GM10266 (cell line): Measurements from ENCODE around the gene ATP6V1B1.

ENCODE experiments used
- DNase-seq: peaks from one replicate; pipeline ENCODE4 v3.0.0; 2012; ENCODE audit errors: extremely low spot score
- TF ChIP-seq, protein P1 (sequence below): IDR thresholded peaks from 2 replicates; pipeline ENCODE4 v1.5.1; 2012; ENCODE audit warnings: mild to moderate bottlenecking, low read depth; ENCODE audit not compliant: control insufficient read depth, insufficient read depth; ENCODE audit errors: missing control alignments

The ATP6V1B1 gene

DNA sequence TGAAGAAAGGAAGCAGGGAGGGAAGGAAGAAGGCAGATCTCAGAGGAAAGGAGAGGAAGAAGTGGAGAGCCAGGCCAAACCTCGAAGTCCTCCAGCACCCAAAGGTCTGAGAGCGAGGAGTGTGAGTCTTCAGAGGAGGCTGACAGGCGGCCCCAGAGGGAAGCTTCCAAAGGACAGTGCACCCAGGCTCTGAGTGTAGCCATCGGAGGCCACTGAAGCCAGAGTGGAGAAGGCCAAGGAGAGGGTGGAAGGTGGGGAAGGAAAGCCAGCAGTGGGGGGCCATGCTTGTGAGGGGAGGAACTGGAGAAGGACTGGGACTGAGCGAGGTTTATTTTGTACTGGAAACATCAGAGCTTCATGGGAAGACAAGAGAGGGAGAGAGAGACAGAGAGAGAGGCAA is 6.0 kb downstream of the ATP6V1B1 start:
- TF ChIP-seq, protein P1, sequence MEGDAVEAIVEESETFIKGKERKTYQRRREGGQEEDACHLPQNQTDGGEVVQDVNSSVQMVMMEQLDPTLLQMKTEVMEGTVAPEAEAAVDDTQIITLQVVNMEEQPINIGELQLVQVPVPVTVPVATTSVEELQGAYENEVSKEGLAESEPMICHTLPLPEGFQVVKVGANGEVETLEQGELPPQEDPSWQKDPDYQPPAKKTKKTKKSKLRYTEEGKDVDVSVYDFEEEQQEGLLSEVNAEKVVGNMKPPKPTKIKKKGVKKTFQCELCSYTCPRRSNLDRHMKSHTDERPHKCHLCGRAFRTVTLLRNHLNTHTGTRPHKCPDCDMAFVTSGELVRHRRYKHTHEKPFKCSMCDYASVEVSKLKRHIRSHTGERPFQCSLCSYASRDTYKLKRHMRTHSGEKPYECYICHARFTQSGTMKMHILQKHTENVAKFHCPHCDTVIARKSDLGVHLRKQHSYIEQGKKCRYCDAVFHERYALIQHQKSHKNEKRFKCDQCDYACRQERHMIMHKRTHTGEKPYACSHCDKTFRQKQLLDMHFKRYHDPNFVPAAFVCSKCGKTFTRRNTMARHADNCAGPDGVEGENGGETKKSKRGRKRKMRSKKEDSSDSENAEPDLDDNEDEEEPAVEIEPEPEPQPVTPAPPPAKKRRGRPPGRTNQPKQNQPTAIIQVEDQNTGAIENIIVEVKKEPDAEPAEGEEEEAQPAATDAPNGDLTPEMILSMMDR, result no peak
- DNase-seq, result no peak

DNA sequence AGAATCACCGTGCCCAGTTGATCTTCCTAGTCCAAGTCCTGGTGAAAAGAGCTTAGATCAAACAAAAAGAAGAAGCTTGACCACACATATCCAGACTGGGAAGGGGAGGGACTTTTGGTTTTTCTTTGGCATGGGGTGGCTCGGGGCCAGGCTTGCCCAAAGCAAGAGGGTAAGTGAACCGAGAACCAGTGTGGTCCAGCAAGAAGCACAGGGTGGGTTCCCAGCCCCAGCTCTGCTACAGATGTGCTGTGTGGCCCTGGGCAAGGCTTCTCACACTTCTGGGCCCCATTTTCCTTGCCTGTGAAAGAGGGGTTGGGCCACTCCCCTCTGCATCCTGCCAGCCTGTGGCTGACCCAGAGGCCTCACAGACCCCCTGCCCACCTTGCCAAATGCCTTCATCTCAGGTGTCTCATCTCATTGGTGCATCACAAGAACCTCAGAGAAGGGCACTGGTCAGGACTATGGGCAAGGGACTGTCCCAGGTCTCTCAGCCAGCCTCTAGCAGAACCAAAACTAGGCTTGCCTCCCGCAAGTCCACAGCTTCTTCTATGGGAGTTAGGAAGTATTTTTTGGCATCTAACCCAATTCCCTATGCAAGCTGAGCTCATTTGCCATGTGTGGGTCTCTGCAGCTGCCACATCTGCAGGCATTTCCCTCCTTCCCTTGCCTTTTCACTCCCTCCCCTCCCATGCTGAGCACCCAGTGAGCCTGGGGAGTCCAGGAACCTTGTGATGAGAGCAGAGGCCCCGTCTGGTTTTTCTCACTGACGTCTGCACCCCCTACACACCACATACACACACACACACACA is 6.9 kb downstream of the ATP6V1B1 start:
- TF ChIP-seq, protein P1, result no peak
- no peak for DNase-seq

DNA sequence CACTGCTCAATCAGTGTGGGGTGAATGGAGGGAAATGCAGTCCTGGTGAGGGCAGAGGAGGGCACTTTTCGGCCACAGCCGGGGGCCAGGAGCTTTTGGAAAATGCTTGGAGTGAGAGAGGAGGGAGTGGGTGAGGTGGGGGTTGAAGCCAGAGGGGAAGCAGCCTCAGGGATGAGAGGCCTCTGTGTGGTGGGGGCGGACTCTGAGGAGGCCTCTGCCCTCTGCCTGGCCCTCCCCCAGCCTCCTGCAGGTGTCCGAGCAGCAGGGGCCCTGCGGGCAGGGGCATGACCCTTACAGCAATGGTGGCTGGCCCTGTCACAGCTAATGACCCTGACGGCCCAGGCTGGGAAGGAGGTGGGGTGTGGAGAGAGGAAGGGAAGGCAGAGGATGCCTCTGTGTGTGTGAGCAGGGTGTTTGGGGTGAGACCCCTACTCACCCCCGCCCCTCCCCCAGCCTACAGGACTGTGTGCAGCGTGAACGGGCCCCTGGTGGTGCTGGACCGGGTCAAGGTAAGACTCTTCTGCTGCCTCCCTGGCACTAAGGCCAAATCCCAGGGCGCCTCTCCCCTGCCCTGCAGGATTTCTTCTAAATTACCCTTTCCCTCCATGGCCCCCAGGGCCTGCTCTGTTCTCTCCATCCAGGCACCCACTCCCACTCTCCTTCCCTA is 7.6 kb downstream of the ATP6V1B1 start:
- DNase-seq, result no peak
- TF ChIP-seq, protein P1, result no peak

DNA sequence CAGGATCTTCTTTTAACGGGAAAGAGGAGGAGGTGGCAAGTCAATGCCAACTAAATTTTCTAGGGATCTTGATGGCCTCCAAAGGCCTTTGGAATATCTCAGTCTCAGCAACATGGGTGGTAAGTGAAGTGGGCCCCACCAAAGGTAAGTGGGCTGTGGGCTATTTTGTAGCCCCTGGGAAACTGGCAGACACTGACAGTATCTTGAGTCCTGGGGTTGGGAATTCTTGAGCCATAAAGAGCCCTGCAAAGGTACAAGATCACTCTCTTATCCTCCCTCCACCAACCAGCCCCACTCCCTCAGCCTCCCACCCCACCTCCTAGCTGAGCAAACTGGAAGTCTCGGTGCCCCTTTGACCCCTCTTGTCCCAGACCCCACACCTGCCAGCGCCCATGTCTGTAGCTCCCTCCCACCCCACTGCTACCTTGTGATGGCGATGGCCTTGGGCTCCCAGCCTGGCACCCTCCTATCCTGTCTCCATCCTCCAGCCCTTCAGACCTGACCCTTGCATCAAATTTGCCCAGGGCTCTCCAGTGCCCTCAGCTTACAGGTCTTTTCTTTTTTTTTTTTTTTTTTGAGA is 8.5 kb downstream of the ATP6V1B1 start:
- TF ChIP-seq, protein P1, result no peak
- no peak for DNase-seq

DNA sequence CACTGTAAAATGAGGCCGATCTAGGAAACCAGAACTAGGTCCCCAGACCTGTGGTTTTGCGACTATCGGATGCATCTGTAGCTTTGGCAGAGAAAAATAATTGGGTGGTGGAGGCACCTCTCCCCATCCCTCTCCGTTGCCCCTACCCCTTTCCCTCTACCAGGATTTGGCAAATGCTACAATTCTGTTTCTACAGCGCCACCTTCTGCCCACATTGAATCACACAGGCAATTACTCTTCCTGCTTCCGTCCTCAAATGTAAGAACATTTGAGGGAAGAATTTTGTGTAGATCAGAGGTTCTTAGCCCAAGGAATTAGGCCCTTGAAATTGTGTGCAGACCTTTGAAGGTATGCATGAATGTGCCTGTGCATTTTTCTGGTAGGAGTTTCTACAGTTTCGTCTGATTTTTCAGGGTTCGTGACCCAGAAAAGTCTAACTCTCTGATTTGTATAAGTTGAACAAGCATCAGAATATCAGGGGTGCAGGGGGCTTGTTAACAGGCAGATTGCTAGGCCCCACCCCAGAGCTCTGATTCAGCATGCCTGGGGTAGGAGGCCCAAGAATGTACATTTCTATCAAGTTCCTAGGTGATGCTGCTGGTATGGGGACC is 11.2 kb downstream of the ATP6V1B1 start:
- TF ChIP-seq, protein P1, result peak; percentile 88
- DNase-seq, result peak; percentile 49

DNA sequence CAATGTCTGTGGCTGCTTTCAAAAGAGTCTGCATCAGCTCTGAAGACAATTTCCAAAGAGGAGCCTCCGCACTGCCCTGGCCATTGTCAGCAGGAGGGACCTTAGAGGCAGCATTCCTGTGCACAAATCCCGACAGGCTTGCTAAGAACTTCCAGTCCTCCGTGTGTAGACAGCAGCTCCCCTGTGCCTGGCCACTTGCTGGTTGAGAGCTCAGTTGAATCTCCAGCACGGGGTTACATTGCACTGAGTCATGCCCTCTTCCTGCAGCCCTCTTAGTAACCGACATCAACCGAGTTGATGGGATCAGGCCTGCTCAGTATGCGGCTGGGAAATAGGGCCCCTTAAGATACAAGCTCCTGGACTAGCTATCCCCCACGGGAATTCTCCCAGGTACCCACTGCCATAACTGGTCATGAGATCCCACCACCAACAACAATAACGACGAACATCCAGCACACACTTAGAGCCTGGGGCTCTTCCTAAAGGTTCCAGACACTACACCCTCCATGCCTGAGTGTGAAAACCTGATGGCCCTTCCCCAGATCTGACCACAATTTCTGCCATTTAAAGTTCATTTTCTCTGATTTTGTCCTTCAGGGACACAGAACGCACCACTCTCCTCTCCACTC is 12.0 kb downstream of the ATP6V1B1 start:
- no peak for DNase-seq
- TF ChIP-seq, protein P1, result no peak
